ENCODE measurements around the gene TMEM167A.

DNA sequence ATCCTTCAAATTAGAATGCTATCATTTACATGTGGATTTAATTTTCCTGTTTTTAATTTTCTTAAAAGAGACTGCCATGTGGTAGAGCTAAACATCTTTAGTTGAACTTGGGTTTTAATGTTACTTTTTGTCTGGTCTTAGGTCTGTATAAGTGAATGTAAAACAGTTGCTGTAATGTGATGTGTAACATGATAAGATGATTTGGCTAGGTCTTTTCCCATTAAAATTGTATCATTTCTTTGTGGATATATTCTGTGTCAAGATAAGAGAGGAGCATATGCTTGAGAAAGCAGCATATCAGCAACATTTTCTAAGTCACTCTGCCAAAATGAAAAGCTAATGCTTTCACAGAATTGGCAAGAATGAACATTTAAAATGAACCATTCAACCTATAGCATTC is 18.5 kb downstream of the TMEM167A start:
- TF ChIP-seq, protein P1, sequence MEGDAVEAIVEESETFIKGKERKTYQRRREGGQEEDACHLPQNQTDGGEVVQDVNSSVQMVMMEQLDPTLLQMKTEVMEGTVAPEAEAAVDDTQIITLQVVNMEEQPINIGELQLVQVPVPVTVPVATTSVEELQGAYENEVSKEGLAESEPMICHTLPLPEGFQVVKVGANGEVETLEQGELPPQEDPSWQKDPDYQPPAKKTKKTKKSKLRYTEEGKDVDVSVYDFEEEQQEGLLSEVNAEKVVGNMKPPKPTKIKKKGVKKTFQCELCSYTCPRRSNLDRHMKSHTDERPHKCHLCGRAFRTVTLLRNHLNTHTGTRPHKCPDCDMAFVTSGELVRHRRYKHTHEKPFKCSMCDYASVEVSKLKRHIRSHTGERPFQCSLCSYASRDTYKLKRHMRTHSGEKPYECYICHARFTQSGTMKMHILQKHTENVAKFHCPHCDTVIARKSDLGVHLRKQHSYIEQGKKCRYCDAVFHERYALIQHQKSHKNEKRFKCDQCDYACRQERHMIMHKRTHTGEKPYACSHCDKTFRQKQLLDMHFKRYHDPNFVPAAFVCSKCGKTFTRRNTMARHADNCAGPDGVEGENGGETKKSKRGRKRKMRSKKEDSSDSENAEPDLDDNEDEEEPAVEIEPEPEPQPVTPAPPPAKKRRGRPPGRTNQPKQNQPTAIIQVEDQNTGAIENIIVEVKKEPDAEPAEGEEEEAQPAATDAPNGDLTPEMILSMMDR (IDR thresholded peaks at IDR 0.05), result no peak
- TF ChIP-seq POLR2A (IDR thresholded peaks at IDR 0.05), result no peak

All from Peyer's patch (tissue), 4 donors.